GM21717 (cell line): ENCODE measurements around the gene LPGAT1.

ENCODE experiments used
- ATAC-seq: cut with Tn5 transposase; IDR thresholded peaks from one replicate; pipeline ENCODE4 v1.9.1; 2021; ENCODE audit warnings: mild to moderate bottlenecking, moderate library complexity; ENCODE audit not compliant: unreplicated experiment

LPGAT1 gene

GRCh38 chr1:211781260-211781659 lies 49.3 kb downstream of the LPGAT1 start:
- no peak for ATAC-seq

GRCh38 chr1:211775170-211775569 lies 55.4 kb downstream of the LPGAT1 start:
- ATAC-seq, result no peak

DNA sequence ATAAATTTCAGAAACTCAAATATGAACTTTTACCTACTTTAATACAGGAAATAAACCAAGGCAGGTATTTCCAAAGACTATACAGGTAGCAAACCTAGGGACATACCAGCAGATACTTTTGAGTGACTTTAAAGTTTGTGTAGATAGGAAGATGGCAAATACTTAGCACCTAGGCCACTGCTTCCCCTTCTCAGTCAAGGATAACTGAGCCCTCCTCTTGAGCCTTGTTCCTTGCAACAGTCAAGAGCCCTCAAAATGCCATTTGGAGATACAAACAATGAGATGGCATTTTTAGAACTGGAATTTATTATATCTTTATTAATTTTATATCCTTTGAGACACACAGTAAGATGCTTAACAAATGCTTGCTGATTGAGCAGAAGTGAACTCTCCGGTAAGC lies 65.9 kb downstream of the LPGAT1 start:
- no peak for ATAC-seq

DNA sequence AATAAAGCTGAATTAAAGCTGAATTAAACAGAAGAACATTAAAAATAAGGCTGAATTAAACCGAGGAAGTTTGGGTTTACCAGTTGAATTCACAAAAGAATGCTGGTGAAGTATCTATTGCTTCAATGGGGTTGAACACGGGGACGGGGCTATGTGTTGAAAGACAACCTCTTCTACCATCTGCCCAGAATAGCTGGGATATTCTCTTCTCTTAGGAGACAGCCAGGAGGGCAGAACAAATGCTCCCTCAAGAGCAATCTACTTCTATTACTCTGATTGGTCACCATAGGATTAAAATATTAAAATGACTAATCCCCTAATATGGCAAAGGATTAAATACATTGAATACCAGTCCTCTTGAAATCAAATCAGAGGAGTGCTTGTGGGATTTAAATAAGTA lies 68.4 kb downstream of the LPGAT1 start:
- no peak for ATAC-seq

DNA sequence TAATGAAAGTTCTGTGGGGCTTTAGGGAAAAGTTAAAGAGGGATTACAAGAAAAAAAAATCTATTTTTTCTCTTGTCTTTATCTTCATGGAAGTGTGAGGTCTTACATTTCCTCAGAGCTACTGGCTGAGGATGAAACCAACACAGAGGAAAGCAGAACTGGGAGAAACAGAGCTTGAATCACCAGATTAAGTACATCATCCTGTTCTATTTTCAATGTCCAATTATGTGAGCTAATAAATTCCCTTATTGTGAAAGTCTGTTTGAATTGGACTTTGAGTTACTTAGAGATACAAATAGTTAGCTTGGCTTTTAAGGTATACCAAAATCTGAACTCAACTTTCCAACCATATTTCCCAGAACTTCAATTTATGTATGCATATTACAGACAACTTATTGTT lies 69.2 kb downstream of the LPGAT1 start:
- ATAC-seq, result no peak

DNA sequence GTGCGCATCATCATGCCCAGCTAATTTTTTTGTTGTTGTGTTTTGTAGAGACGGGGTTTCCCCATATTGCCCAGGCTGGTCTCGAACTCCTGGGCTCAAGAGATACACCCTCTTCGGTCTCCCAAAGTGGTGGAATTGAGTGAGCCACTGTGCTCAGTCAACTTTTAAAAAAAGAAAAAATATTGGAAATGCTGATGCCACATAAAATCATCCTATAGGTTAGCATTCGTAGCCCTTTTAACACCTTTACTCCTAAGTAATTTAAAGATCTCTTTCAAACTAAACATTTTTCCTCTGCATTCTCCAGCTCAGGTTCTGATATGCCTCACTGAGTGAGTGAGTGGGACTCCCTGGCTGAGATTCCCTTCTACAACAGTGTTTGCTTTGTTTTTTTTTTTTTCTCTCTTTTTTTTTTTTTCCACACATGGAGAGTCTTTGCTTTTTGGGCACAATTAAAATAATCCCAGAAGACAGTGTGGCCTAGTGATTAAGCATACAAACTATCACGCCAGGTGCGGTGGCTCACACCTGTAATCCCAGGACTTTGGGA lies 74.0 kb downstream of the LPGAT1 start:
- ATAC-seq, result no peak

DNA sequence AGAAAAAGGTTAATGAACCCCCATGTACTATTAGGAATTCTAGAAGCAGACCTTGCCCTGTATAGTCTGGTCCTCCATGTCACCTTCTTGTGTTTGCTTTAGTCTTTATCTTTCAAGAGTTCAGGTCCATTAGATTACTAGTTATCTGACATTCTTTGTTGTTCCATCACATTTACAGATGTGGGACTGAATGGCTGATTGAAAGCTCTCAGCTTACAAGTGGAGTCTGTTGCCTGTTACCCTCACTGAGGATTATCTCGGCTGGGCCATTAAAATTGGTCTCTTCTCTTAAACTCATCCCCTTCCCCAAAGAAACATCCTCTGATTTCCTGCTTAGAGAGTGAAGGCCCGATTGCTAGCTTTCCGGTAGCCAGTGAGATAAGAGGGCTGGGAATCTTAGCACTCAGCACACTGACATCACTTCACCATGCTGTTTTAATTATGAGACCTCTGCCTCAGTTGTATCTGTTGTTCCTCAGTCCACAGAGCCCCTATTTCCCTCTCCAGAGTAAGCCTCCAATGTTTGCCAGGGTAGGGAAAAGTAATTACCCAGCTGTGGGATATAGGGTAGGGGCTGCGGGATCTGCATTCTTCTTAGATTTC lies 76.8 kb downstream of the LPGAT1 start:
- ATAC-seq, result no peak

DNA sequence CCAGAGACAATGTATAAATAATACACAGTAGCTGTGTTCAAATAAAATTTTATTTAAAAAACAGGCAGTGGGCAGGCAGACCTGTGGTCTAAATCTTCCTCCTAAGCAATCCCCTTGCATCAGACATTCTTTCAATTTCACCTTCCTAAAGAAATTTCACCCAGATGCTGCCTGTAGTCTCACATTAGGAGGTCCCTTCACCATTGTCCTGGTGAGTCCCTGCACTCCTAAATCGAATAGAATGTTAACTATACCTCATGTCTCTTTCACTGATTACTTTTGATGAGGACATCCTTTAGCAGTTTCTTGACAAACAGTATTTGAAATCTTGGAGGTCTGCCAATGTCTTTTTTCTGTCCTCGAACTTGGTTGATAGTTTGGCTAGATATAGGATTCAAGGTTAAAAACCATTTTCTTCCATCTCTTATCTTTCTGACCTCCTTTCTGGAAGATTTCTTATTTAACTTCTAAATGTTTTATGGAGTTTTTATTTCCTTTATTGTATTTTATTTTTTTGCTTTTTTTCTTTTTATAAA lies 77.5 kb downstream of the LPGAT1 start:
- ATAC-seq, result no peak

GRCh38 chr1:211752317-211752716 lies 78.2 kb downstream of the LPGAT1 start:
- ATAC-seq, result no peak

DNA sequence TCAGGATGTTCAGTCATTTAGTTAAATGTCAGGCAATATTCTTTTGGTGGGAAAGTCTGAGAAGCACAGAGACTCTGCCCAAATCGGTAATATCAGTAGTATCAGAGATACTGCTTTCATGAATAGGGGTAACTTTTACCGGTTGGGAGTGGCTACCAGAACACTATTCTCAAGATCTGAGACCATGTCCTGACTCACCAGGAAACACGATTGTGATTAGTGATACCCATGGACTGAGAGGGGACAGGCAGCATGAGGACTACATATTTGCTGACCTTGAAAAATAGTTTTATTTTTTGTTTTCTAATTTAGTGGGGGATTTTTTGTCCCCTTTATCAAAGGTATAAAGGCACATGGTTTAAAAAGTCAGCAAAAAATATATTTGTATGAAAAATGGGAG lies 79.1 kb downstream of the LPGAT1 start:
- no peak for ATAC-seq

DNA sequence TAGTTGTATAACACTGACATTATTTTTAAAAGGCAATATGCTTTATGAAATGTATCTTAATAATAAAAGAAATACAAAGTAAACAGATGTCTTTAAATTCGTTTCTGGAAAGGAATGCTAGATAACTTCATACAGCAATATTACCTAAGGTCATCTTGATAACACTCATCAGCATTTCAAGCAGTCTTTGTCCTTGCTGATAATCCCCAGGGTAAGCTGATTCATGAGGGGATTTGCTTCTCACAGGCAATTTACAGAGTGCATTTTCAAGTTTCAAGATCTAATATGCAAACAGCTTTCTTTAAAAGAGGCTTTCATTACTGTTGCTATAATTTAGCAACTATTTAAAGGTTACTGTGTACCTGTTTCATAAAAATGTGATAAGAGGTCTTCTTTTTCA lies 80.0 kb downstream of the LPGAT1 start:
- no peak for ATAC-seq

DNA sequence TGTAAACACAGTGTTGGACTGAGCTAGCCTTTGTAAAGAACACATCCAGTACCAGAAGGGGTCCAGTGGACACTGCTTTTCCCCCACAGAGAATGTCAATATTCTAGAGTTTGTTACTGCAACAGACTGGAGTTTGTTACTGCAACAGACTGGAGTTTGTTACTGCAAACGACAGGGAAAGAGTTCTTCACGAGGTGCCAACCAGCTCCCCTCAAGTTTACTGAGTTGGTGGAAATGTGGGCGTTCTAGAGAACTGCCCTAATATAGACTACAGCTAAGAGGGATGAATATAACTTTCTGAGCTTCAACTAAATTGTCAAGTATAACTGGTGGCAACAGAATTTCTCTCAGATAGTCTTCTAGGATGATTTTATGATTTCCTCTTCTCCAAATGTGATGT lies 81.3 kb downstream of the LPGAT1 start:
- ATAC-seq, result no peak

GRCh38 chr1:211748810-211749209 lies 81.8 kb downstream of the LPGAT1 start:
- ATAC-seq, result no peak

DNA sequence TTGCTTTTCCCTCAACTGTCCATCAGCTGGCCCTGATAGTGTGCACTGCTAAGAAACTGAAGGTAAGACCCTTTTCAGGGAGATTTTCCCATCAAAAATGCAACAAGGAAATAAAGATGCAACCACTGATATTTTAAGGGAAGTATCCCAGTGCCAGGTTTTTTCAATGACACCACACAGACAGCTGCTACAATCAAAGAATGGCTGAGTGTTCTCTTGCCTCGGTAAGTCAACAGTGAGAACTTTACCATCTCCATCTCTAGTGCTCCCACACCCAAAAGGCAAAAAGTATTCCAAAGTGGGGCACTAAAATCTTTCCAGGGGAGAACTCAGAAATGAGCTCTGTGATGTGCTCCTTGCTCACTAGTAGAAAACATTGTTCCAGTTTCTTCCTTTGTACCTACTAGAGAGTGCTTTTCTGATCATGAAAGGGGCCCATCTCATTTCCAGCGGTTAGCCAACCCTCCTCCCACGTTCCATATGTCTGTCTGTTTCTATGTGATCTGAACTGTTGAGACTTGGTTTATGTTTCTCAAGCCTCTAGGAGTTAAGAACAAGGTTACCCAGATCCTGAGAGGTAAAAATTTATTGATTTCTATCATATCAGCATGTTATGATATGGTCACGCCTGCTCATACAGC lies 87.6 kb downstream of the LPGAT1 start:
- ATAC-seq, result no peak

DNA sequence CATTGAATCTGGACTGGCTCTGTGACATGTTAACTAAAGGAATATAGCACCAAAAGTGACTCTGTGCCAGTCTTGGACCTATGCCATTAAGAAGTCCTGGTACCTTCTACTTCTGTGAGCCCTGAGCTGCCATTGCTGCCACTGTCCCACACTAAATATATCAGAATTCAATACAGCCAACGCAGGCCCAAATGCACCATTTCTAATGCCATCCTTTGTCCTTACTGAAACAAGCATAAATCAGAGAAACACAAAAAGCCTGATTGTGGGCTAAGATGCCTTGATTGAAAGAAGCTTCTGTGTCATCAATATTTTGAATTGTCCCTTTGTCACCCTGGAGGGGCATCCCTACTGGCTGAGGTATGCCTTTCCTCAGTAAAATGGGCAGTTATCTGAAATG lies 88.3 kb downstream of the LPGAT1 start:
- no peak for ATAC-seq

DNA sequence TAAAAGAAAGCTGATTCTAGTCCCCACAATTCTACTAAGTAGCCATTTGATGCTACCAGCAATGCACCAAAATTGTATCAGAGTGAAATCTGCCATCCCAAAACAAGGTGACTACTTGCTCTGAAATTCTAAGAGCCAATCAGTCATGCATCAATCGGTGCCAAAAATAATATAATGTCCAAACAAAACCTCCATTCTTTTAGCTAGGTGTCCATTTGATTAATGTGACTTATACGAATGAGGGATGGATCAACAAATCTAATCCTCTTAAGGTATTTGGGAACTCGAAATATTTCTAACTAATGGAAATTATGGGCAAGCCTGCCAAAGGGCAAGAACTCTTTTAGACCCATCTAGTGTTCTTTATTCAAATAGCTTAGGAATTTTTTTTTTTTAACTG lies 88.8 kb downstream of the LPGAT1 start:
- no peak for ATAC-seq

DNA sequence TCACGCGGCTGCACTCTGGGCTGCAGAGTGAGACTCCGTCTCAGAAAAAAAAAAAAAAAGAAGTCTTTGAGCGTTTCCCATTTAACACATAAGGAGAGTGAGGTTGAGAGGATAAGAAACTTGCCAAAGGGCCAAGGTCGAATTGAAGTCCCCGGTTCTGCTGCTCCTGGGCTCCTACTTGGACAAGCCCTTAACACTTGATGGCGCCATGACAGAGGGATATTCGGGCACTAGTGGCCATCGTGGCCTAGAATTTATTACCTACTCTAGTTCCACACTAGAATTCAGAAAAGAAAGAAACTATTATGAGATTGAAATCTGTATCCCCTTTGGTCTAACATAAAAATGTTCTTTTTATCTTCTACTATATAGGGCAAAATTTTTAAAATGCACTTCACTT lies 89.4 kb downstream of the LPGAT1 start:
- no peak for ATAC-seq

DNA sequence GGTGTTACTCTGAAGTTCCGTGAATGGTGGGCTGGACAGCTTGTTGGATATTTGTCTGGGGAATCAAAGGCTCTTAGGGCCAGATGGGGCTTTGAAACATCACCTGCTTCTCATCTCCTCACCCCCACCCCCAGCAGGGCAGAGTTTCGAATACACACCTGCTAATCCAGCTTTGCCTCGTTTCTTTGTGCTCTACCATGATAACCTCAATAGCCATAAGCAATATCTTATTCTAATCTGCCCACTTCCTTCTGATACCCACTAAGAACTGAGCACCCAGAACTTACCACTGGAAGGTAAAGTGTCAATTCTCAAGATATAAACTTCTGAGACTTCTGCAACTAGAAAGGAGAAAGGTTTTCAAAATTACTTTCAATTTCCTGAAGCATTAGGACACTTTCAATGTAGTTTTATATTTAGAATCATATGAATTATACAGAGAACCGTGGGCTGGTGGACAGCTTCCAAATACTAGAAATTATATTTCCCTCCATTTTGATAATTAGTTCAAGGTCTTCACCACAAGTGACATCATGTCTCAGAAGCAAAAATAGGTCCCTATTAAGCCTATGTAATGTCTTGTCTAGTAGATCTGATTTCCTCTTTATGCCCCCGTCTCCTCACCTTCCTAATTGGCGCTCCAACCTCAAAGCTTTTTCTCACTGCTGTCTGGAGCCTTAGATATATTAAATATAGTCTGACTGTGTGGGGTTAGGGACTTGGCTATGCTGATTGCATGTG lies 90.7 kb downstream of the LPGAT1 start:
- ATAC-seq, result no peak

DNA sequence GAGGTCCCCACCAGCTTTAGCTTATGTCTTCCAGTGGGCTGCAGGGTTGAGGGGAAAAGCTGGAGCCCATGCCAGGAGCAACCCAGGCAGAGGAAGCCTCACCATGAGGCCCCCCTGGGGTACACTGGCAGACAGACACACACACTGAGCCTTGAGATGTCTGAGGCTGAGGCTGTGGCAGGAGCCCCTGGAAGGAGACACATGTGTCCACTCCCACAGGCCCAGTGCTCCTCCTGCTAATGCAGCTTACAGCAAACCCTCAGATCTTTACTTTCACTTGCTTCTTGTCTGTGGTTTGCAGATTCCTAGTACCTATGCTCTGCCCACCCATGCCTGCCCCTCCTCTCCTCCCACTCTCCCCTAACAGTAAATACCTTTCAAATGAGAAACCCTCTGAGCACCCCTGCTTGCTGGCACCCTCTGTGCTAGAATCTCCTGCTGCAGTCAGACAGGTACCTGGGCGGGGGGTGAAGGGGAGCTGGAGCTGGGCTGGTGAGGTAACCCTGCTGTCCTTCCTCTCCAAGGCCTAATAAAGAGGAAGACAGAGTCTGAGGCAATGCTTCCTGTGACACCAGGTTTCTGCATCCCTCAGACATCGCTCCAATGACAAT lies 91.8 kb downstream of the LPGAT1 start:
- ATAC-seq, result peak; percentile 69

- no peak for ATAC-seq
These were observed 92.4 kb downstream of the LPGAT1 start for GRCh38 chr1:211738096-211738690.
